Liver (tissue), 3 donors: ENCODE results near the gene DDX31.

Experiments used
- GABPA ChIP-seq, 2 donors: IDR thresholded peaks in 1 of 2; conservative IDR thresholded peaks in 1 of 2; 2 replicates each; pipeline ENCODE4 v1.6.1; 2016; ENCODE audit warnings: antibody characterized with exemption in 2 of 2, mild to moderate bottlenecking in 1 of 2, moderate library complexity in 1 of 2
- MAX ChIP-seq: IDR thresholded peaks from 2 replicates; pipeline ENCODE4 v1.6.1; 2016; ENCODE audit warnings: antibody characterized with exemption
- REST ChIP-seq: IDR thresholded peaks from 2 replicates; pipeline ENCODE4 v1.6.1; 2016; ENCODE audit warnings: antibody characterized with exemption, mild to moderate bottlenecking
- ZBTB33 ChIP-seq: IDR thresholded peaks from 2 replicates; pipeline ENCODE4 v1.6.1; 2016; ENCODE audit warnings: antibody characterized with exemption
- TF ChIP-seq, protein P1 (sequence below): fragments of 150-350 bp; IDR thresholded peaks from 2 replicates; pipeline ENCODE4 v1.5.1; 2017; ENCODE audit warnings: improper control_type of control experiment, low read depth, low read length; ENCODE audit not compliant: missing input control
- TF ChIP-seq, protein P2 (sequence below): IDR thresholded peaks from 2 replicates; pipeline ENCODE4 v1.6.1; 2016; ENCODE audit warnings: antibody characterized with exemption
- donor health status: healthy.
- donor health status: healthy.

DNA sequence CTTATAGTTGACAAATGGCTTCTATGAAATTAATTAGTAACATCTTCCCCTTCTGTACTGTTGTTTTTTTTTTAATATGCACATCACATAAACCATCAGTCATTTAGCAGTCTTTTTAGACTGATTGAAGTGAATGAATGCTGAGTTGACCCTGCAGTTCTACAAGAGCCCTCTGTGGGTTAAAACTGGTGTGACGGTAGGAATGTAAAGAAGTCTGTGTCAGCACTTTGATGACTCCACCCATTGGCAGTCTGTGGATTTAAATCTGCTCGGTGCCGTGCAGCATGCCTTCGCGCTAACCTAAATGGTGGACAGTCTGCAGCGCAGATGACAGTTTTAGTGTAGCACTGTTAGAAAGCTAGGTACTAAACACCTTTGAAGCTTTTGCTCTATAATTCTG is 3.6 kb upstream of the DDX31 start:
- TF ChIP-seq, protein P1, sequence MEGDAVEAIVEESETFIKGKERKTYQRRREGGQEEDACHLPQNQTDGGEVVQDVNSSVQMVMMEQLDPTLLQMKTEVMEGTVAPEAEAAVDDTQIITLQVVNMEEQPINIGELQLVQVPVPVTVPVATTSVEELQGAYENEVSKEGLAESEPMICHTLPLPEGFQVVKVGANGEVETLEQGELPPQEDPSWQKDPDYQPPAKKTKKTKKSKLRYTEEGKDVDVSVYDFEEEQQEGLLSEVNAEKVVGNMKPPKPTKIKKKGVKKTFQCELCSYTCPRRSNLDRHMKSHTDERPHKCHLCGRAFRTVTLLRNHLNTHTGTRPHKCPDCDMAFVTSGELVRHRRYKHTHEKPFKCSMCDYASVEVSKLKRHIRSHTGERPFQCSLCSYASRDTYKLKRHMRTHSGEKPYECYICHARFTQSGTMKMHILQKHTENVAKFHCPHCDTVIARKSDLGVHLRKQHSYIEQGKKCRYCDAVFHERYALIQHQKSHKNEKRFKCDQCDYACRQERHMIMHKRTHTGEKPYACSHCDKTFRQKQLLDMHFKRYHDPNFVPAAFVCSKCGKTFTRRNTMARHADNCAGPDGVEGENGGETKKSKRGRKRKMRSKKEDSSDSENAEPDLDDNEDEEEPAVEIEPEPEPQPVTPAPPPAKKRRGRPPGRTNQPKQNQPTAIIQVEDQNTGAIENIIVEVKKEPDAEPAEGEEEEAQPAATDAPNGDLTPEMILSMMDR = no peak
- TF ChIP-seq MAX (no peak), ZBTB33 (no peak), REST (no peak), GABPA (IDR thresholded peaks at IDR 0.05 in 1 of 2, conservative IDR thresholded peaks at IDR 0.05 in 1 of 2) (no peak)
- TF ChIP-seq, protein P2, sequence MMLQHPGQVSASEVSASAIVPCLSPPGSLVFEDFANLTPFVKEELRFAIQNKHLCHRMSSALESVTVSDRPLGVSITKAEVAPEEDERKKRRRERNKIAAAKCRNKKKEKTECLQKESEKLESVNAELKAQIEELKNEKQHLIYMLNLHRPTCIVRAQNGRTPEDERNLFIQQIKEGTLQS = no peak
